Measurements from ENCODE around the gene TSACC. TPM values are rescaled to one million over a fixed set of nuclear protein-coding genes. Genes with fewer than 3 reads are reported as not detected.

The TSACC gene
- total RNA-seq, 2 donors from 2014 or later: 0.94 TPM; not detected in 1

Other genes with a start within 250 kb of the TSACC start
- 100 to 1,000 TPM; 125 to 159 TPM for gene LMNA, start 223.8 kb upstream of the TSACC start, total RNA-seq
- gene SEMA4A, start 184.9 kb upstream of the TSACC start, total RNA-seq: 10 to 100 TPM; 63.7 to 80.3 TPM
- 10 to 100 TPM; 52.3 to 71.0 TPM for gene SLC25A44, start 144.4 kb upstream of the TSACC start, total RNA-seq
- 100 to 1,000 TPM; 122 to 127 TPM for gene PMF1, start 125.5 kb upstream of the TSACC start, total RNA-seq
- gene BGLAP, start 96.3 kb upstream of the TSACC start, total RNA-seq: 1 to 10 TPM; 6.8 to 7.4 TPM
- 10 to 100 TPM in 1 of 2 donors, 1 to 10 TPM in 1; 9.6 to 10.4 TPM for gene PAQR6, start 90.5 kb upstream of the TSACC start, total RNA-seq
- gene SMG5, start 55.7 kb upstream of the TSACC start, total RNA-seq: 10 to 100 TPM; 77.0 to 79.7 TPM
- gene TMEM79, start 54.2 kb upstream of the TSACC start, total RNA-seq: 10 to 100 TPM; 18.7 to 23.9 TPM
- gene GLMP, start 42.8 kb upstream of the TSACC start, total RNA-seq: 10 to 100 TPM; 14.9 to 19.0 TPM
- gene VHLL, start 39.2 kb upstream of the TSACC start, total RNA-seq: under 1 TPM; 0.65 to 0.91 TPM
- 100 to 1,000 TPM; 183 to 221 TPM for gene CCT3, start 234 bp upstream of the TSACC start, total RNA-seq
- gene RHBG, start 30.7 kb downstream of the TSACC start, total RNA-seq: not detected
- 10 to 100 TPM; 73.3 to 86.8 TPM for gene MEF2D, start 162.2 kb downstream of the TSACC start, total RNA-seq
- gene IQGAP3, start 234.0 kb downstream of the TSACC start, total RNA-seq: 10 to 100 TPM; 13.6 to 22.5 TPM
- 10 to 100 TPM; 14.7 to 17.4 TPM for gene TTC24, start 241.2 kb downstream of the TSACC start, total RNA-seq